Epithelial cell of proximal tubule (primary cell): ENCODE results near the gene GSK3A. TPM values are rescaled to one million over a fixed set of nuclear protein-coding genes. Genes with fewer than 3 reads are reported as not detected.

ENCODE experiments used
- DNase-seq: peaks from one replicate; pipeline ENCODE4 v3.0.0-alpha.2; 2011; ENCODE audit warnings: low read depth
- H3K4me3 ChIP-seq: 2 replicates; pipeline ENCODE4 v1.5.1; 2011; ENCODE audit warnings: low read depth, mild to moderate bottlenecking, low read length
- total RNA-seq: library from RNA; depleted of rRNA; stranded (reverse); fragments of >200 nt; gene quantifications from 2 replicates; pipeline ENCODE4 v1.2.3, GENCODE V29; 2015
- TF ChIP-seq, protein P1 (sequence below): conservative IDR thresholded peaks from 2 replicates; pipeline ENCODE4 v1.5.1; 2012; ENCODE audit warnings: low read depth, mild to moderate bottlenecking, low read length

The GSK3A gene
- total RNA-seq, 1 donor from 2014 or later = 33.9 TPM

GRCh38 chr19:42235181-42235580, 7.2 kb downstream of the GSK3A start:
- DNase-seq = no peak
- H3K4me3 ChIP-seq = no peak overlapping the region
- TF ChIP-seq, protein P1, sequence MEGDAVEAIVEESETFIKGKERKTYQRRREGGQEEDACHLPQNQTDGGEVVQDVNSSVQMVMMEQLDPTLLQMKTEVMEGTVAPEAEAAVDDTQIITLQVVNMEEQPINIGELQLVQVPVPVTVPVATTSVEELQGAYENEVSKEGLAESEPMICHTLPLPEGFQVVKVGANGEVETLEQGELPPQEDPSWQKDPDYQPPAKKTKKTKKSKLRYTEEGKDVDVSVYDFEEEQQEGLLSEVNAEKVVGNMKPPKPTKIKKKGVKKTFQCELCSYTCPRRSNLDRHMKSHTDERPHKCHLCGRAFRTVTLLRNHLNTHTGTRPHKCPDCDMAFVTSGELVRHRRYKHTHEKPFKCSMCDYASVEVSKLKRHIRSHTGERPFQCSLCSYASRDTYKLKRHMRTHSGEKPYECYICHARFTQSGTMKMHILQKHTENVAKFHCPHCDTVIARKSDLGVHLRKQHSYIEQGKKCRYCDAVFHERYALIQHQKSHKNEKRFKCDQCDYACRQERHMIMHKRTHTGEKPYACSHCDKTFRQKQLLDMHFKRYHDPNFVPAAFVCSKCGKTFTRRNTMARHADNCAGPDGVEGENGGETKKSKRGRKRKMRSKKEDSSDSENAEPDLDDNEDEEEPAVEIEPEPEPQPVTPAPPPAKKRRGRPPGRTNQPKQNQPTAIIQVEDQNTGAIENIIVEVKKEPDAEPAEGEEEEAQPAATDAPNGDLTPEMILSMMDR = no peak

DNA sequence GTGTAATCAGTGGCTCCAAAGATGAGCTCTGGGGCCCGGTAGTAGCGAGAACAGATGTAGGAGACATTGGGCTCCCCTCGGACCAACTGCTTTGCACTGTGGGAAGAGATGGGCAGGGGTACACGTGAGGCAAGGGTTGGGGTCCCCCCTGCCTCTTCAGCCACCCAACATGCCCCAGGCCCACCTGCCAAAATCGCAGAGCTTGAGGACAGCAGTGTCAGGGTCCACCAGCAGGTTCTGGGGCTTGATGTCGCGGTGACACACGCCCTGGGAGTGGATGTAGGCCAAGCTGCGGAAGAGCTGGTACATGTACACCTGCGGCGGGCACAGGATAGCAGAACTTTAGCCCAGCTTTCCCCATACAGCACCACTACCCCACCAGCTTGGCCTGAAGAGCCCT, 8.0 kb downstream of the GSK3A start:
- TF ChIP-seq, protein P1 = no peak
- DNase-seq = no peak
- H3K4me3 ChIP-seq = no peak overlapping the region

GRCh38 chr19:42233678-42234292, 8.6 kb downstream of the GSK3A start:
- TF ChIP-seq, protein P1 = no peak
- no peak overlapping the region for H3K4me3 ChIP-seq
- no peak for DNase-seq

- no peak overlapping the region for H3K4me3 ChIP-seq
- TF ChIP-seq, protein P1 = no peak
- no peak for DNase-seq
Measured at GRCh38 chr19:42233106-42233505, 9.3 kb downstream of the GSK3A start.

- H3K4me3 ChIP-seq = no peak overlapping the region
- no peak for DNase-seq
- TF ChIP-seq, protein P1 = no peak
Measured at GRCh38 chr19:42232435-42232834, 10.0 kb downstream of the GSK3A start.

DNA sequence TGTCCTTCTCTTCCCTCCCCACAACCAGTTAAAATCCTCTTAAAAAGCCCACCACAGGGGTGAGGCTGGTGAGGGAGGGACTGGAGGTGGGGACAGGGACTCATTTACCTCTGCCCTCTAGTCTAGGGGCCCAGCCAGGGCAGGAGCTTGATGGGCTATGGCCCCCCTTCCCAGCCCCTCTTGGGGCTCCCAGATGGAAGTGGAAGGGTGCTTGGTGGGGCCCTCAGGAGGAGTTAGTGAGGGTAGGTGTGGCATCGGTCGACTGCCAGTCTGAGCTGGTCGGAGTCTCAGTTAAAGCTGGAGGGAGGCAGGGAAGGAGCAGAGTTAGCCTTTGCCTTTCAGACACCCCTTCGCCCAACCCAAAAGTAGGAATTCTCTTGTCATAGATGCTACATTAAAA, 11.8 kb downstream of the GSK3A start:
- TF ChIP-seq, protein P1 = no peak
- DNase-seq = no peak

GRCh38 chr19:42229855-42230351, 12.5 kb downstream of the GSK3A start:
- H3K4me3 ChIP-seq = no peak overlapping the region
- TF ChIP-seq, protein P1 = no peak
- DNase-seq = no peak

More for the DNA sequence above, 11.8 kb downstream of the GSK3A start:
- no peak overlapping the region for H3K4me3 ChIP-seq
